Activated T-cell treated with anti-CD3 and anti-CD28 coated beads for 1 hour (primary cell): ENCODE data around the gene GRB2.

Experiments
- DNase-seq: peaks from one replicate; pipeline ENCODE4 v3.0.0-alpha.2; 2020; ENCODE audit warnings: low read depth

The GRB2 gene

GRCh38 chr17:75277664-75278071 is 127.8 kb downstream of the GRB2 start:
- DNase-seq = no peak

- no peak for DNase-seq
These were observed 131.3 kb downstream of the GRB2 start for GRCh38 chr17:75273977-75274708.

- DNase-seq = no peak
These were observed 132.7 kb downstream of the GRB2 start for GRCh38 chr17:75272848-75273184.

GRCh38 chr17:75271955-75272847 is 133.3 kb downstream of the GRB2 start:
- no peak for DNase-seq

GRCh38 chr17:75271233-75271954 is 134.1 kb downstream of the GRB2 start:
- peak; percentile 80 for DNase-seq

- no peak for DNase-seq
These were observed 134.6 kb downstream of the GRB2 start, which contains the start of gene MIF4GD for GRCh38 chr17:75270966-75271232. Gene MIF4GD (minus strand): TSS chr17:75271231. CDS start chr17:75270195, 1,036 bp downstream.

- peak; percentile 32 for DNase-seq
These were observed 135.1 kb downstream of the GRB2 start for GRCh38 chr17:75270218-75270965.

- DNase-seq = no peak
These were observed 135.6 kb downstream of the GRB2 start for GRCh38 chr17:75269844-75270217.
